ENCODE measurements around the gene C1QTNF9. TPM values are rescaled to one million over a fixed set of nuclear protein-coding genes. Genes with fewer than 3 reads are reported as not detected.

The C1QTNF9 gene
- total and polyA plus RNA-seq, 2 of the 4 experiments (the other 2 are of a cell fraction): 0.18 to 0.21 TPM

DNA sequence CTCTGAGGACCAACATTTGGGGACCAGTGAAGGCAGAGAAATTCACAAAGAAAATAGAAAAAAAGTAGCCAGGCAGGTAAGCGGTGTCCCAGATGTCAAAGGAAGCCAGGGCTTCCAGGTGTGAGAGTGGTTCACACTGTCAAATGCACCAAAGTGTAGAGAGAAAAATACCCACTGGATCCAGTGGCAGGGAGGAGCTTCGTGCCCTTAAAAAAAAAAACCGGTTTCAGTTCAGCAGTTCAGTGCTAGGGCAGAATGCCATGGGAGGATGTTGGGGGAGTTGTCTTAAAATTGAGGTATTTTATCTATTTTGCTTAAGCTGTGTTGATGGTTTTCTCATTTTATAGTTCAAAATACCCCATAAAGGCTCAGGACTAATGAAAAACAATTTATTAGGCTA, 47.8 kb upstream of the C1QTNF9 start:
- Histone ChIP-seq H3K36me3 (ENCODE audit: control insufficient read depth, insufficient read depth, low read length) (no peaks in the 10 kb centered on the region), H3K79me1 (ENCODE audit: low read depth in 1 of 2, low read length in 2 of 2) (peaks cover 9 to 35% of the 10 kb centered on the region in 2 experiments), H2BK15ac (ENCODE audit: low read depth, low read length) (no peak overlapping the region), H3K27me3 (ENCODE audit: control insufficient read depth, insufficient read depth, low read length) (no peaks in the 10 kb centered on the region), H2AK9ac (replicated peaks; ENCODE audit: low read depth, low read length, poor library complexity) (no peak overlapping the region), H3K4me1 (ENCODE audit: control insufficient read depth, insufficient read depth, low read length) (peaks cover 5% of the 10 kb centered on the region), H3K23ac (ENCODE audit: low read depth, low read length) (no peak overlapping the region), H3K18ac (ENCODE audit: low read depth, low read length) (no peak overlapping the region), H2BK5ac (ENCODE audit: low read depth, low read length, poor library complexity, severe bottlenecking) (no peak overlapping the region), H2AFZ (replicated peaks; ENCODE audit: low read length, poor library complexity) (no peak overlapping the region), H2AK5ac (ENCODE audit: low read depth, low read length) (no peak overlapping the region), H3K4ac (ENCODE audit: low read depth, low read length) (no peak overlapping the region), H3K4me3 (ENCODE audit: insufficient read depth, low read depth, low read length) (no peak overlapping the region), H3K9me3 (ENCODE audit: control insufficient read depth, insufficient read depth, low read length) (no peaks in the 10 kb centered on the region), H3K14ac (replicated peaks; ENCODE audit: low read depth, low read length) (no peak overlapping the region), H4K20me1 (ENCODE audit: insufficient read depth, low read length) (no peaks in the 10 kb centered on the region), H3K4me2 (ENCODE audit: low read depth, low read length) (no peak overlapping the region), H3K27ac (ENCODE audit: insufficient read depth, low read length) (no peak overlapping the region), H3K56ac (ENCODE audit: extremely low read depth, insufficient read depth, low read length) (no peak overlapping the region), H4K91ac (ENCODE audit: insufficient read depth, low read depth, low read length) (no peak overlapping the region), H3K9ac (ENCODE audit: low read depth, low read length) (no peak overlapping the region), H4K5ac (ENCODE audit: low read depth, low read length) (no peak overlapping the region), H2BK20ac (ENCODE audit: low read depth, low read length) (no peak overlapping the region), H3K9me1 (ENCODE audit: insufficient read depth, low read length) (peaks cover 16% of the 10 kb centered on the region; the same call in 1 of the 2 replicates), H2BK120ac (ENCODE audit: low read depth, low read length) (no peak overlapping the region), H4K8ac (ENCODE audit: low read depth in 2 of 2, low read length in 2 of 2) (no peak overlapping the region)
- DNase-seq (no peak), ATAC-seq (ENCODE audit: low read depth) (no peak)
- BruUV-seq (replicated peaks): no TSS peak
- 100% methylated on average over 1 of the region's 3 CpGs; no CpG with 5 or more reads in 1 of the 2 experiments for WGBS, 2 experiments (ENCODE audit: extremely low coverage in 2 of 2, insufficient read length in 1 of 2)
- TF ChIP-seq FOS (IDR thresholded peaks at IDR 0.05; ENCODE audit: low read depth, low read length) (no peak), POLR2A (IDR thresholded peaks at IDR 0.05; ENCODE audit: low read depth, low read length) (no peak), RCOR1 (IDR thresholded peaks at IDR 0.05; ENCODE audit: insufficient replicate concordance, low read length) (no peak), RAD21 (IDR thresholded peaks at IDR 0.05; ENCODE audit: low read length) (no peak)
- TF ChIP-seq, protein P1, sequence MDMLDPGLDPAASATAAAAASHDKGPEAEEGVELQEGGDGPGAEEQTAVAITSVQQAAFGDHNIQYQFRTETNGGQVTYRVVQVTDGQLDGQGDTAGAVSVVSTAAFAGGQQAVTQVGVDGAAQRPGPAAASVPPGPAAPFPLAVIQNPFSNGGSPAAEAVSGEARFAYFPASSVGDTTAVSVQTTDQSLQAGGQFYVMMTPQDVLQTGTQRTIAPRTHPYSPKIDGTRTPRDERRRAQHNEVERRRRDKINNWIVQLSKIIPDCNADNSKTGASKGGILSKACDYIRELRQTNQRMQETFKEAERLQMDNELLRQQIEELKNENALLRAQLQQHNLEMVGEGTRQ (IDR thresholded peaks at IDR 0.05; ENCODE audit: low read depth, low read length): no peak
- CTCF ChIA-PET: no interaction called here
- dilution Hi-C loops (cut with HindIII; ENCODE audit: low sequenced_read_pairs, unreplicated experiment): no loop called here
- intact Hi-C loops (cut with micrococcal nuclease): no loop called here
- in situ Hi-C loops (cut with MboI; ENCODE audit: low sequenced_read_pairs): no loop called here
- POLR2A ChIA-PET (ENCODE audit: unreplicated experiment): no interaction called here

Measured in IMR-90 (cell line).